A673 (cell line): ENCODE results near the gene B3GNT4. TPM values are rescaled to one million over a fixed set of nuclear protein-coding genes. Genes with fewer than 3 reads are reported as not detected.

Experiments used
- BruUV-seq: library from RNA; stranded (reverse); fragments of 400-500 nt; replicated peaks from 2 replicates; lab custom pipeline; 2021; lab: Mats Ljungman, UMichigan
- CTCF ChIA-PET: fragments of 300-600 bp; sonication (Branson Sonifier 250); formaldehyde crosslinking; loops from one replicate; lab custom pipeline; 2022; ENCODE audit warnings: antibody characterized with exemption; lab: Charles Lee
- POLR2A ChIA-PET: fragments of 300-600 bp; sonication (Branson Sonifier 250); formaldehyde crosslinking; loops from one replicate; lab custom pipeline; 2022; ENCODE audit warnings: antibody characterized with exemption; ENCODE audit not compliant: low non-redundant PET; lab: Charles Lee
- DNase-seq: peaks from one replicate; pipeline ENCODE4 v3.0.0-alpha.2; 2015; ENCODE audit warnings: low spot score
- H3K27ac ChIP-seq: fragments of 200-600 bp; sonication (generic); 2 replicates; pipeline ENCODE4 v1.5.1; 2016; ENCODE audit warnings: mixed run types, low read depth, mild to moderate bottlenecking, mixed read lengths, antibody characterized with exemption, low read length; ENCODE audit not compliant: poor library complexity, severe bottlenecking
- H3K27me3 ChIP-seq: fragments of 200-600 bp; sonication (generic); replicated peaks from 2 replicates; pipeline ENCODE4 v1.6.1; 2017; ENCODE audit warnings: mixed run types, low read depth, mild to moderate bottlenecking, mixed read lengths, antibody characterized with exemption, low read length; ENCODE audit not compliant: insufficient read depth, poor library complexity
- H3K36me3 ChIP-seq: fragments of 200-600 bp; sonication (generic); 2 replicates; pipeline ENCODE4 v1.6.1; 2016; ENCODE audit warnings: mixed run types, mild to moderate bottlenecking, mixed read lengths, antibody characterized with exemption, low read length; ENCODE audit not compliant: insufficient read depth, poor library complexity, severe bottlenecking
- H3K4me1 ChIP-seq: fragments of 200-600 bp; sonication (generic); 2 replicates; pipeline ENCODE4 v1.6.1; 2017; ENCODE audit warnings: mixed run types, mild to moderate bottlenecking, mixed read lengths, antibody characterized with exemption, low read length; ENCODE audit not compliant: insufficient read depth, poor library complexity, severe bottlenecking
- H3K4me3 ChIP-seq: fragments of 200-600 bp; sonication (generic); 2 replicates; pipeline ENCODE4 v1.5.1; 2016; ENCODE audit warnings: low read depth, mixed run types, mild to moderate bottlenecking, mixed read lengths, low read length; ENCODE audit not compliant: poor library complexity, severe bottlenecking
- H3K9me3 ChIP-seq: fragments of 200-600 bp; sonication (generic); 2 replicates; pipeline ENCODE4 v1.6.1; 2016; ENCODE audit warnings: mixed run types, low read depth, mild to moderate bottlenecking, mixed read lengths, antibody characterized with exemption, low read length; ENCODE audit not compliant: poor library complexity, severe bottlenecking
- CTCF ChIP-seq: fragments of 300-800, 200-600 bp; sonication (generic); conservative IDR thresholded peaks from 2 replicates; pipeline ENCODE4 v1.5.1; 2017; ENCODE audit warnings: low read depth, mild to moderate bottlenecking, antibody characterized with exemption, low read length, moderate library complexity, mixed read lengths
- EZH2 ChIP-seq: fragments of 200-600 bp; sonication (generic); IDR thresholded peaks from 2 replicates; pipeline ENCODE4 v1.6.1; 2017; ENCODE audit warnings: borderline replicate concordance, low read depth, mild to moderate bottlenecking, mixed read lengths, antibody characterized with exemption, low read length; ENCODE audit not compliant: poor library complexity, severe bottlenecking
- intact Hi-C: fragments of 100-400 bp; cut with micrococcal nuclease; formaldehyde crosslinking; loops from one replicate; pipeline ENCODE4 v1.10.0; 2022; ENCODE audit not compliant: unreplicated experiment
- total RNA-seq: library from RNA; stranded (reverse); gene quantifications from 2 replicates; pipeline ENCODE4 v1.2.3, GENCODE V29; 2021

The B3GNT4 gene
- total RNA-seq, 1 experiment from 2014 or later = 0.15 TPM

- Histone ChIP-seq H3K27me3 (no peaks in the 10 kb centered on the region), H3K36me3 (no peaks in the 10 kb centered on the region), H3K4me1 (no peaks in the 10 kb centered on the region), H3K4me3 (no peak overlapping the region), H3K9me3 (no peaks in the 10 kb centered on the region), H3K27ac (no peak overlapping the region)
- DNase-seq = no peak
- no TSS peak for BruUV-seq
- POLR2A ChIA-PET = no interaction called here
- intact Hi-C loops = no loop called here
- CTCF ChIA-PET = no interaction called here
- TF ChIP-seq EZH2 (no peak), CTCF (no peak)
Observed at GRCh38 chr12:122168492-122168891, 35.0 kb upstream of the B3GNT4 start.

GRCh38 chr12:122171399-122171798 is 32.1 kb upstream of the B3GNT4 start:
- ChIA-PET POLR2A (no interaction called here), CTCF (no interaction called here)
- Histone ChIP-seq H3K4me1 (no peaks in the 10 kb centered on the region), H3K27ac (no peak overlapping the region), H3K27me3 (no peaks in the 10 kb centered on the region), H3K36me3 (no peaks in the 10 kb centered on the region), H3K4me3 (no peak overlapping the region), H3K9me3 (no peaks in the 10 kb centered on the region)
- DNase-seq = no peak
- no TSS peak for BruUV-seq
- intact Hi-C loops = no loop called here
- TF ChIP-seq CTCF (no peak), EZH2 (no peak)

GRCh38 chr12:122172262-122172939 is 31.1 kb upstream of the B3GNT4 start:
- intact Hi-C loops = no loop called here
- no TSS peak for BruUV-seq
- Histone ChIP-seq H3K27me3 (no peaks in the 10 kb centered on the region), H3K9me3 (no peaks in the 10 kb centered on the region), H3K4me1 (no peaks in the 10 kb centered on the region), H3K27ac (no peak overlapping the region), H3K36me3 (no peaks in the 10 kb centered on the region), H3K4me3 (no peak overlapping the region)
- CTCF ChIA-PET = no interaction called here
- no peak for TF ChIP-seq CTCF
- TF ChIP-seq EZH2 = no peak
- POLR2A ChIA-PET = no interaction called here
- no peak for DNase-seq
